OCI-LY3 (cell line): ENCODE measurements around the gene ADAD2.

Source experiments
- EZH2phosphoT487 ChIP-seq: fragments of 200-600 bp; shearing (Covaris generic); IDR thresholded peaks from 2 replicates; pipeline ENCODE4 v1.6.1; 2018; ENCODE audit warnings: antibody characterized with exemption, mixed run types, low read depth
- TF ChIP-seq, protein P1 (sequence below): fragments of 200-600, 300-600 bp; sonication (generic); IDR thresholded peaks from 2 replicates; pipeline ENCODE4 v1.5.1; 2014; ENCODE audit warnings: antibody characterized with exemption, low read length, low read depth

DNA sequence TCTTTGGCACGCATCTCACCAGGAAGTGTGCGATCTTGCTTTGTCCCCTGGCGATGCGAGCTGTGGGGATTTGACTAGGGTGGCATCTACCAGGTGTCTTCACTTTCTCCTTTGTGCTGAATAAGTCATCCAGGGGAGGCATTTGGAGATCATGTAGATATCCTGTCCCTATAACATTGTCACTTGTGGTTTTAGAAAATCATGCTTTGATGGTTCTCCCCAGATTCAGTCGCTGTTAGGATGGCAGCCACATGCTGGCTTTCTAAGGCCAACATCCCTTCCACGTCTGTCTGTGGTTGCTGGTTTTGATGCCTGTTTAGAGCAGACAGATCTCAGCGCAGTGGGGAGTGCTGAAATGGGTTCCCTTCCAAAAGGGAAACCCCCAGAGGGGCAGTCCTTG lies 2.5 kb downstream of the ADAD2 start:
- TF ChIP-seq, protein P1, sequence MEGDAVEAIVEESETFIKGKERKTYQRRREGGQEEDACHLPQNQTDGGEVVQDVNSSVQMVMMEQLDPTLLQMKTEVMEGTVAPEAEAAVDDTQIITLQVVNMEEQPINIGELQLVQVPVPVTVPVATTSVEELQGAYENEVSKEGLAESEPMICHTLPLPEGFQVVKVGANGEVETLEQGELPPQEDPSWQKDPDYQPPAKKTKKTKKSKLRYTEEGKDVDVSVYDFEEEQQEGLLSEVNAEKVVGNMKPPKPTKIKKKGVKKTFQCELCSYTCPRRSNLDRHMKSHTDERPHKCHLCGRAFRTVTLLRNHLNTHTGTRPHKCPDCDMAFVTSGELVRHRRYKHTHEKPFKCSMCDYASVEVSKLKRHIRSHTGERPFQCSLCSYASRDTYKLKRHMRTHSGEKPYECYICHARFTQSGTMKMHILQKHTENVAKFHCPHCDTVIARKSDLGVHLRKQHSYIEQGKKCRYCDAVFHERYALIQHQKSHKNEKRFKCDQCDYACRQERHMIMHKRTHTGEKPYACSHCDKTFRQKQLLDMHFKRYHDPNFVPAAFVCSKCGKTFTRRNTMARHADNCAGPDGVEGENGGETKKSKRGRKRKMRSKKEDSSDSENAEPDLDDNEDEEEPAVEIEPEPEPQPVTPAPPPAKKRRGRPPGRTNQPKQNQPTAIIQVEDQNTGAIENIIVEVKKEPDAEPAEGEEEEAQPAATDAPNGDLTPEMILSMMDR = no peak
- no peak for TF ChIP-seq EZH2phosphoT487
